Calu3 (cell line): ENCODE results near the gene DDX25. TPM values are rescaled to one million over a fixed set of nuclear protein-coding genes. Genes with fewer than 3 reads are reported as not detected.

Experiments used
- BruUV-seq: library from RNA; stranded (reverse); fragments of 400-500 nt; replicated peaks from 2 replicates; lab custom pipeline; 2021; lab: Mats Ljungman, UMichigan
- CTCF ChIA-PET: fragments of 300-600 bp; sonication (Branson Sonifier 250); formaldehyde crosslinking; loops from one replicate; lab custom pipeline; 2022; ENCODE audit warnings: antibody characterized with exemption; lab: Charles Lee
- DNase-seq: peaks from one replicate; pipeline ENCODE4 v3.0.0; 2022
- H3K27ac Mint-ChIP-seq: one replicate; pipeline ENCODE4 v1.8.0; 2022; ENCODE audit warnings: mixed read lengths; ENCODE audit not compliant: unreplicated experiment
- H3K27me3 Mint-ChIP-seq: one replicate; pipeline ENCODE4 v1.8.0; 2022; ENCODE audit warnings: mixed read lengths; ENCODE audit not compliant: unreplicated experiment
- H3K36me3 Mint-ChIP-seq: one replicate; pipeline ENCODE4 v1.8.0; 2022; ENCODE audit warnings: mild to moderate bottlenecking, moderate library complexity, mixed read lengths; ENCODE audit not compliant: insufficient read depth, unreplicated experiment
- H3K4me1 Mint-ChIP-seq: one replicate; pipeline ENCODE4 v1.8.0; 2022; ENCODE audit warnings: mild to moderate bottlenecking, low read depth, mixed read lengths; ENCODE audit not compliant: unreplicated experiment
- H3K4me3 Mint-ChIP-seq: one replicate; pipeline ENCODE4 v1.8.0; 2022; ENCODE audit warnings: mild to moderate bottlenecking, low read depth, moderate library complexity, mixed read lengths; ENCODE audit not compliant: unreplicated experiment
- H3K9me3 Mint-ChIP-seq: one replicate; pipeline ENCODE4 v1.8.0; 2022; ENCODE audit warnings: low read depth, mixed read lengths; ENCODE audit not compliant: unreplicated experiment
- intact Hi-C: fragments of 100-400 bp; cut with micrococcal nuclease; formaldehyde crosslinking; loops from one replicate; pipeline ENCODE4 v1.10.0; 2022; ENCODE audit not compliant: unreplicated experiment
- total RNA-seq: library from RNA; stranded (reverse); gene quantifications from 2 replicates; pipeline ENCODE4 v1.2.3, GENCODE V29; 2022
- TF ChIP-seq, protein P1 (sequence below): fragments of 200-600 bp; IDR thresholded peaks from one replicate; pipeline ENCODE4 v1.8.0; 2022; ENCODE audit warnings: antibody characterized with exemption; ENCODE audit not compliant: unreplicated experiment

The DDX25 gene
- total RNA-seq, 1 experiment from 2014 or later = not detected

DNA sequence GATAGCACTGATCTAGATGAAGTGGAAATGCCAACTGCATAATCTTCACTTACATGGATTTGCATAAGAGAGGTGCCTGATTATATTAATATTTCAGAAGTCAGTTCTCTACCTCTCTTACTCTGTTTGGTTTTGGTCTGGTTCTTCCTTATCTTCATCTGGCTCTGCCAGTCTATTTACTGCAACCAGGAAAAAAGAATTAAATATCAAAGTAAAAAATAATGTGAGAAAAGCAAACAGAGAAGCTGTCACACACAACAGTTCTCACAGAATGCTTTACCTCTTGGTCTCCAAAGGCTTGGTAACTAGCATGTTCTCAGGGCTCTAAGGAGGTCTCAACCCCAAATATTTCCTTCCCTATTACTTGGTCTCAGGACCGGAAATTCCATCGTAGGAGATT is 48.3 kb downstream of the DDX25 start:
- no TSS peak for BruUV-seq
- CTCF ChIA-PET = interaction anchor here (0.6 kb wide), 1 partner anchor 1213 kb away, joined by 3 read pairs; the partner anchor contains the start of gene NRGN
- H3K4me1 Mint-ChIP-seq = no peaks in the 10 kb centered on the region
- no peaks in the 10 kb centered on the region for H3K27me3 Mint-ChIP-seq
- TF ChIP-seq, protein P1, sequence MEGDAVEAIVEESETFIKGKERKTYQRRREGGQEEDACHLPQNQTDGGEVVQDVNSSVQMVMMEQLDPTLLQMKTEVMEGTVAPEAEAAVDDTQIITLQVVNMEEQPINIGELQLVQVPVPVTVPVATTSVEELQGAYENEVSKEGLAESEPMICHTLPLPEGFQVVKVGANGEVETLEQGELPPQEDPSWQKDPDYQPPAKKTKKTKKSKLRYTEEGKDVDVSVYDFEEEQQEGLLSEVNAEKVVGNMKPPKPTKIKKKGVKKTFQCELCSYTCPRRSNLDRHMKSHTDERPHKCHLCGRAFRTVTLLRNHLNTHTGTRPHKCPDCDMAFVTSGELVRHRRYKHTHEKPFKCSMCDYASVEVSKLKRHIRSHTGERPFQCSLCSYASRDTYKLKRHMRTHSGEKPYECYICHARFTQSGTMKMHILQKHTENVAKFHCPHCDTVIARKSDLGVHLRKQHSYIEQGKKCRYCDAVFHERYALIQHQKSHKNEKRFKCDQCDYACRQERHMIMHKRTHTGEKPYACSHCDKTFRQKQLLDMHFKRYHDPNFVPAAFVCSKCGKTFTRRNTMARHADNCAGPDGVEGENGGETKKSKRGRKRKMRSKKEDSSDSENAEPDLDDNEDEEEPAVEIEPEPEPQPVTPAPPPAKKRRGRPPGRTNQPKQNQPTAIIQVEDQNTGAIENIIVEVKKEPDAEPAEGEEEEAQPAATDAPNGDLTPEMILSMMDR = no peak
- no peaks in the 10 kb centered on the region for H3K9me3 Mint-ChIP-seq
- no peak overlapping the region for H3K27ac Mint-ChIP-seq
- intact Hi-C loops = no loop called here
- no peaks in the 10 kb centered on the region for H3K36me3 Mint-ChIP-seq
- DNase-seq = no peak
- no peak overlapping the region for H3K4me3 Mint-ChIP-seq

DNA sequence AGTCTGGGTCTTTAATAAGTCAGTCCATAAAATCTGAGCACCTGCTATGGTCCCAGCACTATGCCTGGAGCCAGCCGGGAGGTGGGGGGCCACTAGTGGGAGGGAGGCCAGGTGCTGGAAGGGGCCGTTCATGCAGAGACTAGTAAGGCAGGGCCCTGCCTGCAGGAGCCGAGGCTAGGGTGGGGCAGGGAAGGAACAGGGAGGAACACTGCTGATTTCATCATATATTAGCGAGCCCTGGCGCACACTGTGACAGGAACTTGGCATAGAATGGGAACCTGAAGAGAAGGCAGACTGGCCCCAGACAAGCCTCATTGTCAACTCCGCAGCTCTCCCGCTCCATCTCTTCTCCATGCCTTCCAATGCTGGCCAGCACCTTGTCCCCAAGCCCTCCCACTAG is 48.7 kb downstream of the DDX25 start:
- BruUV-seq = no TSS peak
- H3K4me1 Mint-ChIP-seq = no peaks in the 10 kb centered on the region
- H3K9me3 Mint-ChIP-seq = no peaks in the 10 kb centered on the region
- no peak overlapping the region for H3K27ac Mint-ChIP-seq
- no peaks in the 10 kb centered on the region for H3K27me3 Mint-ChIP-seq
- TF ChIP-seq, protein P1 = no peak
- DNase-seq = no peak
- intact Hi-C loops = no loop called here
- no peak overlapping the region for H3K4me3 Mint-ChIP-seq
- H3K36me3 Mint-ChIP-seq = no peaks in the 10 kb centered on the region
- CTCF ChIA-PET = interaction anchor here (0.6 kb wide), 1 partner anchor 1213 kb away, joined by 3 read pairs; the partner anchor contains the start of gene NRGN

DNA sequence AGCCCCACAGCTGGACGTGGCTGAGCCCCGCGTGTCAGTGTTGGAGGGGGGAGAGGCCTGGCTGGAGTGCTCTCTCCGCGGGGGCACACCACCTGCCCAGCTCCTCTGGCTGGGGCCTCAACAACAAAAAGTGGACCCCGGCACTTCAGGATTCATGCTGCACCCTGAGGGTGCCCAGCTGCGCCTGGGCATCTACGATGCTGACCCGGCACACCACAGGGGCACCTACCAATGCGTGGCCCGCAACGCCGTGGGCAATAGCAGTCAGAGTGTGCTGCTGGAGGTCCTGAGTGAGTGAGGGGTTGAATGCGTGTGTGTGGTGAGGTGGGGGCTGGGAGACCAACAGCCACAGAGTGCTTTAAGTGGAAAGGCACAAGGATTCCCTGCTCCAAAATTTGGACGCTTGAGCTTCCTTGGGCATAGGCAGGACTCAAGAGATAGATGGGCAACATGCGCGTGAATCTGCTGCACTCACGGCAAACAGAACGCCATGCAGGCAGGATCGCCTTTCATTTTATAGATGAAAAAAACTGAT is 49.2 kb downstream of the DDX25 start:
- no peaks in the 10 kb centered on the region for H3K4me1 Mint-ChIP-seq
- intact Hi-C loops = no loop called here
- BruUV-seq = no TSS peak
- no peaks in the 10 kb centered on the region for H3K9me3 Mint-ChIP-seq
- no peak for DNase-seq
- H3K36me3 Mint-ChIP-seq = no peaks in the 10 kb centered on the region
- H3K27me3 Mint-ChIP-seq = no peaks in the 10 kb centered on the region
- TF ChIP-seq, protein P1 = no peak
- H3K27ac Mint-ChIP-seq = no peak overlapping the region
- CTCF ChIA-PET = no interaction called here
- H3K4me3 Mint-ChIP-seq = no peak overlapping the region

DNA sequence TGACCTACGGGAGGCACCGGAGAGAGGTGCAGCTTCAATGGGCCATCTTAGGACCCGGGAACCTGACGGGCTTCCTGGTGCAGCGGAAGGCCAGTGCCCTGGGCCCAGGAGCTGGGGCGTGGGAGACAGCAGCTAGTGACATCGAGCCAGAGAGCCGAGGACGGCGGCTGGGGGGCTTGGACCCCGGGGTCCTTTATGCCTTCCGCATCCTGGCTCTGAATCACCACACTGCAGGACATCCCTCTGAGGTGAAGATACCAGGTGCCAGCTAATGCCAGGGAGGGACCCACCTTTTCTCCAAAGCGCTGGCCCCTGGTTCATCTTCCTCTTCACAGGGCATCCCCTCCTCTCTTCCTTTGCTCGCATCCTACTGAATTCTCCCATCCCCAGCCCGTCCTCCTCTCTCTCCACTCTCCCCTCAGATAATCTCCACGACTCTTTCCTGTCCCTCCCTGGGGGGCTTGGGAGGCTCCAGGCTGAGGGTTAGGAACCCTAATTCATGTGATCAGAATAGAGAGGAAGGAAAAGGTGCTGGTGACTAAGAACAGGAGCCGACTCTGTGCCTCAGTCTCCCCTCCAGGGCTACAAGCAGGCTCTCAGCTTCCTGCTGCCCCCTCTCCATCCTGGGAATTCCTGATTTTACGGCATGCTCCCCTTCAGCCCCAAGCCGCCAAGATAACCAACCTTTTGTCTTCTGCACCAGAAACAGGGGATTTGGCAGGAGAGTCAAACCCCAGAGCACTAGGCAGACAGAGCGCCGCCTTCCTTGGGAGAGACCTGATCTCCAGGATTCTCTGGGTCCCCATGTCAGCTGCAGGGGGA is 50.0 kb downstream of the DDX25 start:
- H3K9me3 Mint-ChIP-seq = no peaks in the 10 kb centered on the region
- CTCF ChIA-PET = no interaction called here
- TF ChIP-seq, protein P1 = no peak

More for the DNA sequence above, 50.0 kb downstream of the DDX25 start:
- H3K4me3 Mint-ChIP-seq = no peak overlapping the region
- H3K36me3 Mint-ChIP-seq = no peaks in the 10 kb centered on the region
- no TSS peak for BruUV-seq
- no peak for DNase-seq
- no peaks in the 10 kb centered on the region for H3K4me1 Mint-ChIP-seq
- H3K27me3 Mint-ChIP-seq = no peaks in the 10 kb centered on the region
- H3K27ac Mint-ChIP-seq = no peak overlapping the region
- intact Hi-C loops = no loop called here
